Nephron (organoid): ENCODE data around the gene CCDC196.
"Not testable (repeated sequence)": the region's sequence is repeated elsewhere in the genome, so short reads cannot be mapped to it uniquely, and the experiment has no call there.

ENCODE experiments used
- H3K27ac Mint-ChIP-seq, 3 experiments: 2 replicates each; pipeline ENCODE4 v1.8.0; 2020; ENCODE audit warnings: mixed read lengths in 3 of 3, mild to moderate bottlenecking in 2 of 3, moderate library complexity in 1 of 3
- H3K27me3 Mint-ChIP-seq: 2 replicates; pipeline ENCODE4 v1.8.0; 2021; ENCODE audit warnings: low read depth, mild to moderate bottlenecking, moderate library complexity, mixed read lengths
- H3K36me3 Mint-ChIP-seq: 2 replicates; pipeline ENCODE4 v1.8.0; 2020; ENCODE audit warnings: low read depth, mixed read lengths
- H3K4me1 Mint-ChIP-seq: 2 replicates; pipeline ENCODE4 v1.8.0; 2020; ENCODE audit warnings: mixed read lengths
- H3K4me3 Mint-ChIP-seq, 3 experiments: 2 replicates each; pipeline ENCODE4 v1.8.0; 2020; ENCODE audit warnings: mild to moderate bottlenecking in 3 of 3, mixed read lengths in 3 of 3, moderate library complexity in 2 of 3
- H3K9me3 Mint-ChIP-seq: 2 replicates; pipeline ENCODE4 v1.8.0; 2020; ENCODE audit warnings: mixed read lengths
- CTCF ChIP-seq, 3 experiments: fragments of 200-600 bp; sonication (generic); IDR thresholded peaks; one replicate each; pipeline ENCODE4 v1.5.0; 2021; ENCODE audit warnings: antibody characterized with exemption in 3 of 3; ENCODE audit not compliant: unreplicated experiment in 3 of 3

The CCDC196 gene

DNA sequence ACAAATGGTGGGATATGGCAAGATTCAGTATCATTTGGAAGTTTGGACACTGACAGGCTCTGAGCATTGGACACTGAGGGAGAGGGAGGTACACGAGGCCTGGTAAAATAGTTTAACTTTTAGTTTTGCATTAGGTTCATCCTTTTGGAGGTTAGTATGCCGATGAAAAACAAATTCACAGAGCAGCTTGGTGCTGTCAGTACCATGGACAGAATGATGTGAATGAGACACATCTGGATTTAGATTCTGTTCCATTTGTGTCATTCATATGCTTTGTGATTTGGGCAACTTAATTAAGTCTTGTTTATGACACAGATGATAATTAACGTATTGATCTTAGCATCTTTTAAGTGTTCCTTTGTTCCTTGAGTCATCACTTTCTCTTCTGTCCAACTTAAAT is 55.5 kb downstream of the CCDC196 start:
- Mint-ChIP-seq H3K4me1 (no peaks in the 10 kb centered on the region), H3K9me3 (no peaks in the 10 kb centered on the region), H3K27ac (no peak overlapping the region), H3K4me3 (no peak overlapping the region), H3K27me3 (no peaks in the 10 kb centered on the region), H3K36me3 (peaks cover under 1% of the 10 kb centered on the region)
- TF ChIP-seq CTCF (IDR thresholded peaks at IDR 0.05; ENCODE audit: unreplicated experiment in 3 of 3) = no peak

DNA sequence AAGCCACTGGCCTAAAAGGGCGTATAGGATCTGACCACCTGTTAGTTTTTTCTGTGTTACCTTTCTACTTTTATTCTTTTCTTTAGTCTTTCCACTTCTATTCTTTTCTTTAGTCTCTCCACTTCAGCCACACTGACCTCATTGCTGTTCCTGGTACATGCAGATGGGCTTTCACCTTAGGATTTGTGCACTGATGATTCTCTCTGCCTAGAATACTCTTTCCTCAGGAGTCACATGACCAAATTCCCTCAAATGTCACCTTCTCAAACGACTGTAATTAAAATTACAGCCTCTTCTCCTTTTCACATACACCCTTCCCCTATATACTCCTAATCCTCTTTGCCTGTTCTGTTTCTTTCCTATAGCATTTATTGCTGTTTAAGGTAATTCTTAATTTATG is 57.8 kb downstream of the CCDC196 start:
- Mint-ChIP-seq H3K4me1 (no peaks in the 10 kb centered on the region), H3K27ac (no peak overlapping the region), H3K9me3 (peaks cover 9% of the 10 kb centered on the region), H3K36me3 (peaks cover 14% of the 10 kb centered on the region), H3K4me3 (no peak overlapping the region), H3K27me3 (no peaks in the 10 kb centered on the region)
- no peak for TF ChIP-seq CTCF (IDR thresholded peaks at IDR 0.05; ENCODE audit: unreplicated experiment in 3 of 3)

GRCh38 chr14:66545191-66545590 is 59.0 kb downstream of the CCDC196 start:
- not testable (repeated sequence) for H3K27me3 Mint-ChIP-seq, H3K27ac Mint-ChIP-seq, H3K9me3 Mint-ChIP-seq, H3K4me3 Mint-ChIP-seq, H3K4me1 Mint-ChIP-seq
- peaks cover 26% of the 10 kb centered on the region for H3K36me3 Mint-ChIP-seq

GRCh38 chr14:66545751-66546150 is 59.6 kb downstream of the CCDC196 start:
- H3K27me3 Mint-ChIP-seq, H3K4me3 Mint-ChIP-seq, H3K9me3 Mint-ChIP-seq, H3K4me1 Mint-ChIP-seq, H3K27ac Mint-ChIP-seq: not testable (repeated sequence)
- H3K36me3 Mint-ChIP-seq = peaks cover 30% of the 10 kb centered on the region
